Motor neuron (in vitro differentiated cells): Measurements from ENCODE around the gene TBC1D4. TPM values are rescaled to one million over a fixed set of nuclear protein-coding genes. Genes with fewer than 3 reads are reported as not detected.

Source experiments
- ATAC-seq, 8 experiments: fragments of 200-7000 bp; cut with Tn5 transposase; replicated peaks in 6 of 8; 2 replicates each; pipeline ENCODE4 v1.8.0; 2021; ENCODE audit warnings: mild to moderate bottlenecking in 8 of 8, moderate library complexity in 8 of 8
- H3K27ac ChIP-seq, 2 donors: fragments of 250-450 bp; sonication (Bioruptor Pico); 2 replicates each; pipeline ENCODE4 v1.9.0; 2021; ENCODE audit warnings: antibody characterized with exemption in 2 of 2, mild to moderate bottlenecking in 2 of 2, moderate library complexity in 1 of 2
- H3K4me1 ChIP-seq, 2 donors: fragments of 250-450 bp; sonication (Bioruptor Pico); replicated peaks in 1 of 2; 2 replicates each; pipeline ENCODE4 v1.6.1; 2021; ENCODE audit warnings: antibody characterized with exemption in 2 of 2, mild to moderate bottlenecking in 2 of 2, moderate library complexity in 1 of 2
- H3K4me3 ChIP-seq, 5 donors: fragments of 250-450 bp; sonication (Bioruptor Pico); 2 replicates each; pipeline ENCODE4 v1.9.0; 2021; ENCODE audit warnings: antibody characterized with exemption in 5 of 5, mild to moderate bottlenecking in 5 of 5, moderate library complexity in 4 of 5
- WGBS, 10 experiments: fragments of 450-650 bp; shearing (Covaris generic); methylation state at CpG; one replicate each; pipeline ENCODE4 v1.0.0; 2022; 5-methylcytosine and 5-hydroxymethylcytosine counted together
- in situ Hi-C, 9 experiments: fragments of 400-800 bp; cut with MboI; loops; one replicate each; pipeline ENCODE4 v1.15.0; 2021; ENCODE audit warnings: low sequenced_read_pairs in 9 of 9, low pct_unique_long_range_greater_than_20kb in 2 of 9; ENCODE audit not compliant: unreplicated experiment in 9 of 9
- total RNA-seq, 8 experiments: library from RNA; unstranded; fragments of 300-600 nt; gene quantifications; 2 replicates each; pipeline versions ENCODE4 v1.2.3 to v1.2.4, GENCODE V29; 2022

The TBC1D4 gene
- total RNA-seq, 8 experiments from 2014 or later: 5.3 to 13.3 (median 7.7) TPM

- WGBS, 10 experiments: 17 to 67% (median 33%) methylated on average over 1 to 5 of the region's 6 CpGs; no CpG with 5 or more reads in 1 of the 10 experiments
- H3K27ac ChIP-seq: peak overlapping the region in 1 of 2 donors; percentile 12
- peaks cover 14 to 25% of the 10 kb centered on the region in 2 donors for H3K4me1 ChIP-seq
- in situ Hi-C loops: no loop called here
- ATAC-seq: peak in 3 of 8 experiments; percentile 39 to 46 (median 45)
- no peak overlapping the region for H3K4me3 ChIP-seq
Measured at GRCh38 chr13:75416327-75417011, 65.5 kb downstream of the TBC1D4 start.

- peak in 2 of 8 experiments; percentile 63 to 74 for ATAC-seq
- Histone ChIP-seq H3K4me1 (peaks cover 14 to 25% of the 10 kb centered on the region in 2 donors), H3K27ac (peak overlapping the region in 1 of 2 donors; percentile 12), H3K4me3 (no peak overlapping the region)
- 0 to 100% (median 80%) methylated on average over 1 of the region's 1 CpG; no CpG with 5 or more reads in 1 of the 10 experiments for WGBS, 10 experiments
- in situ Hi-C loops: no loop called here
Measured at GRCh38 chr13:75415694-75416093, 66.3 kb downstream of the TBC1D4 start.

- 50 to 100% (median 94%) methylated on average over 1 to 2 of the region's 2 CpGs for WGBS, 10 experiments
- Histone ChIP-seq H3K4me1 (peaks cover 14 to 25% of the 10 kb centered on the region in 2 donors), H3K4me3 (no peak overlapping the region), H3K27ac (no peak overlapping the region)
- peak in 1 of 8 experiments; percentile 52 for ATAC-seq
- in situ Hi-C loops: no loop called here
Measured at GRCh38 chr13:75415171-75415570, 66.8 kb downstream of the TBC1D4 start.

GRCh38 chr13:75414036-75414827 lies 67.7 kb downstream of the TBC1D4 start:
- ATAC-seq: peak in 4 of 8 experiments; percentile 14 to 59 (median 46)
- WGBS, 10 experiments: 80 to 100% (median 96%) methylated on average over 1 to 2 of the region's 2 CpGs; no CpG with 5 or more reads in 3 of the 10 experiments
- no peak overlapping the region for H3K4me3 ChIP-seq
- H3K4me1 ChIP-seq: peaks cover 14 to 25% of the 10 kb centered on the region in 2 donors
- no peak overlapping the region for H3K27ac ChIP-seq
- in situ Hi-C loops: no loop called here

- no peak for ATAC-seq
- H3K27ac ChIP-seq: no peak overlapping the region
- H3K4me1 ChIP-seq: peaks cover 12 to 14% of the 10 kb centered on the region in 2 donors
- no peak overlapping the region for H3K4me3 ChIP-seq
- in situ Hi-C loops: no loop called here
- 44 to 92% (median 80%) methylated on average over 1 to 4 of the region's 4 CpGs; no CpG with 5 or more reads in 4 of the 10 experiments for WGBS, 10 experiments
Measured at GRCh38 chr13:75411924-75412537, 69.9 kb downstream of the TBC1D4 start.

GRCh38 chr13:75410207-75410606 lies 71.8 kb downstream of the TBC1D4 start:
- H3K4me3 ChIP-seq: no peak overlapping the region
- peaks cover 7 to 15% of the 10 kb centered on the region in 2 donors for H3K4me1 ChIP-seq
- WGBS, 10 experiments: 70 to 100% (median 87%) methylated on average over 1 to 7 of the region's 7 CpGs; no CpG with 5 or more reads in 2 of the 10 experiments
- H3K27ac ChIP-seq: no peak overlapping the region
- no peak for ATAC-seq
- in situ Hi-C loops: no loop called here

GRCh38 chr13:75407998-75408397 lies 74.0 kb downstream of the TBC1D4 start:
- Histone ChIP-seq H3K27ac (no peak overlapping the region), H3K4me1 (peaks cover 10 to 17% of the 10 kb centered on the region in 2 donors), H3K4me3 (no peak overlapping the region)
- ATAC-seq: no peak
- 92 to 100% (median 98%) methylated on average over 1 to 5 of the region's 5 CpGs; no CpG with 5 or more reads in 1 of the 10 experiments for WGBS, 10 experiments
- in situ Hi-C loops: no loop called here

- WGBS, 10 experiments: 100% methylated on average over 2 to 4 of the region's 4 CpGs; no CpG with 5 or more reads in 4 of the 10 experiments
- H3K4me1 ChIP-seq: peaks cover 10 to 17% of the 10 kb centered on the region in 2 donors
- no peak overlapping the region for H3K27ac ChIP-seq
- in situ Hi-C loops: no loop called here
- no peak overlapping the region for H3K4me3 ChIP-seq
- ATAC-seq: no peak
Measured at GRCh38 chr13:75407473-75407872, 74.5 kb downstream of the TBC1D4 start.

GRCh38 chr13:75405976-75406703 lies 75.8 kb downstream of the TBC1D4 start:
- in situ Hi-C loops: no loop called here
- peak in 5 of 8 experiments; percentile 33 to 50 (median 44) for ATAC-seq

GRCh38 chr13:75404726-75405125 lies 77.2 kb downstream of the TBC1D4 start:
- no peak for ATAC-seq
- H3K4me1 ChIP-seq: peaks cover 10 to 21% of the 10 kb centered on the region in 2 donors
- 20 to 100% (median 86%) methylated on average over 1 of the region's 1 CpG; no CpG with 5 or more reads in 5 of the 10 experiments for WGBS, 10 experiments
- no peak overlapping the region for H3K27ac ChIP-seq
- H3K4me3 ChIP-seq: no peak overlapping the region
- in situ Hi-C loops: no loop called here

More at GRCh38 chr13:75405976-75406703, 75.8 kb downstream of the TBC1D4 start:
- Histone ChIP-seq H3K4me3 (no peak overlapping the region), H3K27ac (no peak overlapping the region), H3K4me1 (peaks cover 10 to 21% of the 10 kb centered on the region in 2 donors)
- 31 to 89% (median 71%) methylated on average over 3 to 9 of the region's 9 CpGs for WGBS, 10 experiments

GRCh38 chr13:75402787-75403186 lies 79.2 kb downstream of the TBC1D4 start:
- Histone ChIP-seq H3K4me3 (no peak overlapping the region), H3K4me1 (peaks cover 10 to 21% of the 10 kb centered on the region in 2 donors), H3K27ac (no peak overlapping the region)
- in situ Hi-C loops: no loop called here
- 0 to 94% (median 60%) methylated on average over 1 to 2 of the region's 2 CpGs; no CpG with 5 or more reads in 3 of the 10 experiments for WGBS, 10 experiments
- peak in 4 of 8 experiments; percentile 21 to 50 (median 30) for ATAC-seq

- no peak overlapping the region for H3K4me3 ChIP-seq
- peaks cover 5 to 15% of the 10 kb centered on the region in 2 donors for H3K4me1 ChIP-seq
- ATAC-seq: no peak
- in situ Hi-C loops: no loop called here
- whole genome bisulfite sequencing, 10 experiments: 83 to 100% methylated on average over 1 of the region's 1 CpG; no CpG with 5 or more reads in 8 of the 10 experiments
- H3K27ac ChIP-seq: no peak overlapping the region
Measured at GRCh38 chr13:75400775-75401174, 81.2 kb downstream of the TBC1D4 start.
